Stimulated activated CD8-positive, alpha-beta memory T cell treated with anti-CD3 and anti-CD28 coated beads, Interleukin-12 subunit alpha, Interleukin-12 subunit beta, amount 100 ng/mL, for 24 hours (primary cell): ENCODE results near the gene USP32.
A peak's percentile ranks its signal among the peaks of the same experiment; 100 is the strongest.
"Not testable (repeated sequence)": the region's sequence is repeated elsewhere in the genome, so short reads cannot be mapped to it uniquely, and the experiment has no call there.

Source experiments
- DNase-seq: peaks from one replicate; pipeline ENCODE4 v3.0.0-alpha.2; 2020; ENCODE audit errors: extremely low read depth

The USP32 gene

DNA sequence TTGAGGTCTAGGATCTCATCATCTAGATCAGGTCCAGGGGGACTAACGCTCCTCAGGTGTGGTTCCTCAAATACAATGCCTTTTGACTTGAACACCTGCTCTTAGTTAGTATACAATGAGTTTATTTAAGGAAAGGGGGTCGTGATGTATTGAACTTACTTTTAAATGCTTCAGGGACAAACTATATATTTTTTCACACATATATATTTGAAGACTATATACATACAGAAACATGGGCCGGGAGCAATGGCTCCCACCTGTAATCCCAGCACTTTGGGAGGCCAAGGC, 11.5 kb upstream of the USP32 start:
- DNase-seq: no peak

DNA sequence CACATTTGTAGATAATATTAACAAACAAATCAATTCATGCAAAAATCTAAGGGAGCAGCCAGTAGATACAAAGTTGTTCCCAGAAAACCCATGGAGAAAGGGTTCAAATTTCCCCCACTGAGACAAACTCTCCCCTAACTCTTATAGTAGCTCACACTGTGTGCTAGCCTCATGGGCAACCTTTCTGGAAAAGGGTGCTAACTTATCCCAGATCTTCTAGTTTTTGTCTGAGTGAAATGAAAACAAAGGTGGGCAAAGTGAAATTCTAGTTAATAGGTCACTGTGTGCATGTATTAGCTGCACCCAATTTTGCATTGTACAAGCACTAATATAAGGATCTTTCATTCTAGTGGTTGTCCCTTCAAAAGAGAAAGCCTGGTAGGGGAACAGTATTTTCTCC, 9.9 kb upstream of the USP32 start:
- no peak for DNase-seq

DNA sequence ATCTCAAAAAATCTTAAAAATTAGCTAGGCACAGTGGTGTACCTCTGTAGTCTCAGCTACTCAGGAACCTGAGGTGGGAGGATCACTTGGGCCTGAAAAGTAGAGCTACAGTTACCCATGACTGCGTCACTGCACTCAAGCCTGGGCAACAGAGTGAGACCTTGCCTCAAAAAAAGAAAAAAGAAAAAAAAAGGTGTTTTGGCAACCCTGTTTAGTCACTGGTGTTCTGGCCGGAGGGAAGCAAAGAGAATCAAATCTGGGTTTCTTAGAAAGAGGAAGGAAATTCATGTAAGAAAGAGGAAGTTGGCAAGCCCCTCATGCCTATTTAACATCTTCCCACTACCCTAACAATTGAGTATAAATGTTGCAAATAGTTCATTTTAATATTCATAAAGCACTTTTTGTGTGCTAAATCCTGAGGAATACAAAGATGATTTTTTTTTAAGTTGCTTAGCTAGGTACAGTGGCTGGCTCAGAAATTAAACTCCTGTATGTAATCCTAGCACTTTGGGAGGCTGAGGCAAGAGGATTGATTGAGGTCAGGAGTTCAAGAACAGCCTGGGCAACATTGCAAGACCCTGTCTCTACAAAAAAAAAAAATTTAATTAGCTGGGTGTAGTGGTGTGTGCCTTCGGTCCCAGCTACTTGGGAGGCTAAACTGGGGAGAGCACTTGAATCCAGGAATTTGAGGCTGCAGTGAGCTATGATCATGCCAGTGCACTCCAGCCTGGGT, 6.5 kb upstream of the USP32 start:
- no peak for DNase-seq

DNA sequence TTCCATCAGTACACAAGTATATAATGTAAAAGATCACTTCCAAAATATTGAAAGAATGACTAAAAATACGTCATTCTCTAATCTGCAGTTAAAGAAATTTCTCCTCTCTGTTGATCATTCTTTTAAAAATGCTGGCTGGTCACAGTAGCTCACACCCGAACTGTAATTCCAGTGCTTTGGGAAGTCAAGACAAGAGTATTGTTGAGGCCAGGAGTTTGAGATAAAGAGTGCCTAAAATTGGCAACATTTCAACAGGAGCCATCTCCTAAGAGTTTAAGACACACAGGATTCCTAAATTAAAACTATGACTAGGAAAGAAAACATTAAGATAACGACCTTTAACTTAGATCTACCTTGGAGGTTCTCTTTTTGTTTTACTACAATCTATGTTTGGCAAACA, 4.5 kb upstream of the USP32 start:
- no peak for DNase-seq

DNA sequence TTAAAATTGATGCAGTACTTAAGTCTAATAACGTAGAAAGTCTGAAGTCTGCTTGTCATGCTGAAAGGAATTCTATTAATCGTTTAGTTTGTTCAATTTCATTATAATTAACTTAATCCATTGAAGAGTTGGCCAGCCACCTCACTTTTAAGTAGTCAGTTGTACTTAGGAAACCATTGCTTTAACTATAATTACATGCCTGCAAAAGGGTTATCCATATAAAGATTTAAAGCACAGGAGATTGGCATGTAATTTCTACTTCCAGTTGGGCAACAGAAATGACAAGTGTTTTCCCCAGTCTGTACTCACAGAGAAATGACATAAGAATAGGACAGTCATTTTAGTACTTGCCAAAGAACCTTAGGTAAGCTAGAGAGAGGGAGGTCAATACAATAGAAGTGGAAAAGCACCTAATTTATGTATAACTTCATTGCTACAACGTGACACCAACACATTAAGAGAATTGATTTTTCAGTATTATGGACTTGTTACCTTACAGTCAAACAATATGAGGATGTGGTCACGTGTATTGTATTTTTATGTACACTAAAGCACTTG, 3.7 kb upstream of the USP32 start:
- no peak for DNase-seq

DNA sequence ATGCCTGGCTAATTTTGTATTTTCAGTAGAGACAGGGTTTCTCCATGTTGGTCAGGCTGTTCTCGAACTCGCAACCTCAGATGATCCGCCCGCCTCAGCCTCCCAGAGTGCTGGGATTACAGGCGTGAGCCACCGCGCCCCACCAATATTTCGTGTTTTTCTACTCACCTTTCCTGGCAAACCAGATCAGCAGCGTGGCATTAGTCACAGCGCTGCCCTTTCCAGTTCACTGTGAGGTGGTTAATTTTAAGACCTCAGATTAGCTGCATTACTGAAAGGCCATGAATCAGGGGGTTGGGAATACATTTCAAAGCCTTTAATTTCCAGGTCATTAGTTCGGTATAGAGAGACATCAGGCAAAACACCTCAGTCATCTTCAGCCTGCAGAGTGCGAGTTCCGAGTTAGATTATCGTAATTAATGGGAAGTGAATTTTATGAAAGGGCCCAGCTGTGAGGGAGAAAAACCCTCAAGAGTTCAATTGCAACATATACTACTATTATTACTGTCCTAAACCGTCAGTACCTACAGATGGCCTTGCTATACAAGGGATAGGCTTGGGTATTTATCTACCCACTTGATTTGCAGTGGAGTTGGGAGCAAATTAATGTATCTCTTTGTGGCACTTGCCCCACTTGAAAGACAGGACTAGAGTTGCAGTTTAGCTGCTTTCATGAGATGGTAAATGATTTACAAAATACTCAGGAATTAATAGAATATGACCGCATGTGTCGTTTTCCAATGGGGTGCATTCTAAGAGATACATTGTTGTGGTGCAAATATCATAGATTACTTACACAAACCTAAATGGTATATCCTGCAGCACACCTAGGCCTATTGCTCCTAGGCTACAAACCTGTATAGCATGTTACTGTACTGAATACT, 2.1 kb upstream of the USP32 start:
- no peak for DNase-seq

DNA sequence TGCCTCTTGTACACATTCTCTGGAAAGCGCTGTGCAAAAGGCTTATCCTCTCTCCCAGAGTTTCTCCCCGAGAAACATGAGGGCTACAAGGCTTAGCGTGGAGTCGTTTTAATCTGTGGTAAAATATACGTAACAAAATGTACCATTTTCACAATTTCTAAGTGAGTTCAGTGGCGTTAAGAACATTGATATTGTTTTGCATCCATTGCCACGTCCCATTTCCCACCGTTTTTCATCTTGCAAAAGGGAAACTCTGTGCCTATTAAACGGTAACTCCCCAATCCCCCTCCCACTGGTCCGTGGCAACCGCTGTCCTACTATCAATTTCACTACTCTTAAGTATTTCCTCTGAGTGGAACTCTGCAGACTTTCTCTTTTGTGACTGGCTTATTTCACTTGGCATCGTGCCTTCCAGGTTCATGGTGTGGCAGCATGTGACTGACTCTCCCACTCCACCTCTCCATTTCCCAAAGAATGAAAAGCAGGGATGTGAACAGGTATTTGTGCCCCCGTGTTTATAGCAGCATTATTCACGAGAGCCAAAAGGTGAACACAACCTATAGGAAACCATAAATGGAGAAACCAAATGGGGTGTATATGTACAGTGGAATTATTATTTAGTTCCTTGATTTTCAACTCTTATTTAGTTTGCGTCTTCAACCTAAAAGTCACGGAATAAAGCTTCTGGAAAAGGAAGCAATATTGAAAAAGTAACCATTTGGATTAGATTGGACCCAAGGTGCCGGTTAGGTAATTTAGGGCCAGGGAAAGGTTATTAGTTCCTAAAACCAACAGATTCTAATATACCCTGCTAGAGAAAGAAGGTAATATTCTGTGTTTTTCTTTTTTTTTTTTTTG, 1.1 kb upstream of the USP32 start:
- DNase-seq: no peak

DNA sequence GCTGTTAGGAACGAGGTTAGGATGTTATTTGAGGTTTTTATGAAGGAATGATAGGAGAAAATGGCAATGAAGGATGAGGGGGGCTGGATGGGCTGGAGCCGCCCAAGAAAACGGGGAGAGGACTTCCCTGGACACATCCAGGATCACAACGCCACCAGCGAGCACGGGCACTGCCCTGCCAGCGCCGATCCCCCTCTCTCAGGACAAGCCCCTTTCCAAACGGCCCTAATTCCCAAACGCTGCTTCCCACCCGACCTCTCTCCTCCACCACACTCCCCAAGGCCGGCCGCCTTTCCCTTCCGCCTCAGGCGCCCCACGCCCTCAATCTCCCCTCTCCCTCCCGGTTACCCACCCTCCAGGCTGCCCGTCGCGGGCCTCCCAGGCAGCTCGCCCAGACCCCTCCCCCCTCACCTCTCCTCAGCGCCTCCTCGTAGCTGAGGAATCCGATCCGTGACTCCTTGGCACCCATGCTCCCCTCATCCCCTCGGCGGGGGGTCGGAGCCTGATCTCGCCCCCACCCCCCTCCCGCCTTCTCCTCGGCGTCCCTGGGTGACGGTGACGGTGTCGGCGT, 377 bp downstream of the USP32 start:
- peak; percentile 17 for DNase-seq

DNA sequence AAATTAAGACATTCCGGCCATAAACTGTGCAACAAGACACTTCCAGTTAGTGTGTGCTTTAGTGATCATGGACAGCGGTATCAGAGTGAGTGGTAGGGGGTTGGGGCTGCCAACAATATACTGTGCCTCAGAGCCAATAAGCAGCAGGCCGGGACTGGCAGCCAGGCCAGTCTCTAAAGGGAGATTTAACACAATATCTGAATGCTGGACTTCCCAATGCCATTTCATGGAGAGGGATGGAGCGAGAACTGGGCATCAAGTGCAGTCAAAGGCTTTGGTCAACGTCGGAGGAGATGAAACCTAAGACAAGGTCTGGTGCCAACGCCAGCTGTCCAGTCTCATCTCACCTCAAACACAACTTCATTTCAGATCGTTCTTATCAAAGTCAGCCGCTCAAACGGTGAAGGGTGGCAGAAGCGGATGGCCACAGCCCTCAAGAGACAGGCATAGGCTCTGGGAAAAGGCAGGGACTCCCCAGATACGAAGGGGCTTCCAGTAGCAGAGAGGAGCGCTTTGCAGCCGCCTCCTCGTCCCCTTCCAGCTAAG, 935 bp downstream of the USP32 start:
- no peak for DNase-seq

DNA sequence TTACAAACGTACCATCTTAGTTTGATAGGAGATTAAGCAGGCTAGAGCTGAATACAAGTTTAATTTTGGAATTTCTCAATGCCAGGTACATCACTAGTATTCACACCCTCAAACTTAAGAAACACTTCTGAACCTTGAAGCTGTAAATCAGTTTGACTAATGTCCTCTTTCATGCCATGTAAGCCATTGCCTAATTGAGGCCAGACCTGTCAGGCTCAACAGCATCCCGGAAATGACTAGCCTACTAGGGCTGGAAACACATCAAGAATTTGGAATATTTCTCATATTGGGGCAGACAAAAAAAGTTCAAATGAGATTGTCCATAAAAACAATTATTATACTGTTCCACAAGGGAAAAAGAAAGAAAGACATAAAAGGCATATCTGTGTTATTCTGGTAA, 1.7 kb downstream of the USP32 start:
- no peak for DNase-seq

DNA sequence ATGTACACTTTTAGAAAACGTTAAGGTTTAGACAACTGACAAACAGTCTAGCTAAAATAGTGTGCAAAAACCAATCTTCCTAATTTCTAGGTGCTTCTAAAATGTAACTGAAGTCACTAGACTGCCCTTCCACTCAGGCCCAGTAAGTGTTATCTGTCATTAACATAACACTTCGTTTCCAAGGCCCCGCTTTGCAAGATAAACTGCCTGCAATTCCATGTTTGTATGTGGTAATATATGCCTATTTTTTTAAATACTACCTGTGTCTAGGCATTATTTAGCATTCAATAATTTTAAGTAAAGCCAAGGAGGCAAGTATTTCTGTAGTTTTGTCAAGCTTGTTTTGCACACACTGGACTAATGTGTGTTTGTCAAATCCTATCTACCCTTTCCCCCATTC, 3.2 kb downstream of the USP32 start:
- DNase-seq: no peak

DNA sequence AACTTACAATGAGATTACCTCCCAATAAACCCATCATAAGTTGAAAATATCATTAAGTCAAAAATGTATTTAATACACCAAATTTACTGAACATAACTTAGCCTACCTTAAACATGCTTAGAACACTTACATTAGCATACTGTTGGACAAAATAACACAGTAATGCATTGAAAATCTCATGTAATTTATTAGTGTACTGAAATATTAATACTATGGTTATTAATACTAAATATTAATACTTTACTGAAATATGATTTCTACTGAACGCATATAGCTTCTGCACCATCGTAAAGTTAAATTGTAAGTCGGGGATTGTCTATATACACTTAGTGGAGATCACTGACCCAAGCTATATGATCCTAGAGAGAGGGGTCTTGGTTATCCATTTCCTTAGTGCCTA, 4.3 kb downstream of the USP32 start:
- no peak for DNase-seq

DNA sequence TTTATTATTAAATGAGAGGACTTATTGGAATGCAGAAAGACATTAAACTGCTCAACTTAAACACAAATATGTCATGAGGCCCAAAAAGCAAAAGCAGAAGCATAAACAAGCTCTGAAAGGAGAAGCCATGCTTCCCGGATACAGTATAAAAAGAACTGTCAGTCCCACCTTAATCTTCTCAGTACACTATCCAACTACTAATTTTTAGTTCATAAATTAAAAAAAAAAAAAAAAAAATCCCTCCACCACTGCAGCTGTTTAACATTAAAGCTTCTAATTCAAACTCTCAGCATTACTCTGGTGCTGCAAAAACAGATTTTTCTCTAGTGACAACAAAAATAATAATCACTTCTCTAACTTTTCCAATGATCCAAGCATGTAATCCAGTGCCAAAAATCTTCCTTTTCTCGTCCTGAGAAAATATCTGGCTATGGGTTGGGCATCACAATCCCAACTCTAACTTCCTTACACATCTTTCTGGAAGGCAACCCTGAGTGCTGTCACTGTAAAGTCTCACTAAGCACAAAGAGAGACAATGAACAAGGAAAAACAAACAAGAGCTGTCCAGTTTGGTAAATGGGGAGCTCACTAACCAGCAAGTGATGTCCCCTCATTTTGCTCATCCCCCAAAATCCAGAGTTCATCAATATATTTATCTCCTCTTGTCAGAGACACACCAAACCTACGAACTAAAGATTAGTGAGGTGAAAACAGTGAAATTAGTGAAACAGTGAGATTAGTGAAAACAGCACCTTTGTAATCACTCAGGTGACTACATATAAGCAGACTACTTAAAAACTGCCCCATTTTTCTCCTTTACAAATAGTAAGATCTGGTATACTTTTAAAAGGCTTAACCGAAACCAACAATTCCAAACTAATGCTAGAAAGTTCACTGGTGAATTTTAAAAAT, 5.5 kb downstream of the USP32 start:
- no peak for DNase-seq

DNA sequence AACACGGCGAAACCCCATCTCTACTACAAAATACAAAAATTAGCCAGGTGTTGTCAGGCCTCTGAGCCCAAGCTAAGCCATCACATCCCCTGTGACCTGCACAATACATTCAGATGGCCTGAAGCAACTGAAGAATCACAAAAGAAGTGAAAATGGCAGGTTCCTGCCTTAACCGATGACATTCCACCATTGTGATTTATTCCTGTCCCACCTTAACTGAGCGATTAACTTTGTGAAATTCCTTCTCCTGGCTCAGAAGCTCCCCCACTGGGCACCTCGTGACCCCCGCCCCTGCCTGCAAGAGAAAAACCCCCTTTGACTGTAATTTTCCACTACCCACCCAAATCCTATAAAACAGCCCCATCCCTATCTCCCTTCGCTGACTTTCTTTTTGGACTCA, 7.0 kb downstream of the USP32 start:
- not testable (repeated sequence) for DNase-seq

DNA sequence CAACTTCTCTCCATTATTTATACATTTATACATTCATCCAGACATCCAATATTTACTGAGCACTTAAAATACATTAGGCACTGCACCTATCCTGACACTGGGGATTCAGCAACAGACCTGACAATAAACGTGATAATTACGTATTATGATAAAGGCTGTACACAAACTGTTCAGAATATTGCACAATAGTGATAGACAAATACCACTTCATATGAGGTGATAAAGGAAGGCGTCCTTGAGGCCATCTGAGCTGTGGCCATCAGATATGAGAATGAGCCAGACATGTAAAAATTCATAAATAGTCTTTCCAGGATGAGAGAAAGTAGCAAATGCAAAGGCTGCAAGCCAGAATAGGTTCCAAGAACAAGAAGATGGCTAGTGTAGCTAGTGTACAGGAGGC, 8.6 kb downstream of the USP32 start:
- no peak for DNase-seq

DNA sequence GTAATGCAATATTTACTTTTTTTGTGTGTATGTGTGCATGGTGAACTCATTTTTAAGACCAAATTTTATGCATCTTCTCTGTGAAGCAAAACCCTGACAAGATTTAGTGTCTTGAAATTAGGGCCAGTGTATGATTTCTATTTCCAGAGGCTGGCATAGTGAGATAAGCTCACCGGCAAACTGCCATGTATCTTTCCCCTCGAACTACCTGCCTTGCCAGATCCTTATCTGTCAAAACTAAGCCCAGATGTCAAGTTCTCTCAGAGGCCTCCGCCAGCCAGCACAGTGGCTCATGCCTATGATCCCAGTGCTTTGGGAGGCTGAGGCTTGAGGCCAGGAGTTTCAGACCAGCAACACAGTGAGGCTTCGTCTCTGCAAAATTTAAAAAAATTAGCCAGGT, 10.0 kb downstream of the USP32 start:
- no peak for DNase-seq

DNA sequence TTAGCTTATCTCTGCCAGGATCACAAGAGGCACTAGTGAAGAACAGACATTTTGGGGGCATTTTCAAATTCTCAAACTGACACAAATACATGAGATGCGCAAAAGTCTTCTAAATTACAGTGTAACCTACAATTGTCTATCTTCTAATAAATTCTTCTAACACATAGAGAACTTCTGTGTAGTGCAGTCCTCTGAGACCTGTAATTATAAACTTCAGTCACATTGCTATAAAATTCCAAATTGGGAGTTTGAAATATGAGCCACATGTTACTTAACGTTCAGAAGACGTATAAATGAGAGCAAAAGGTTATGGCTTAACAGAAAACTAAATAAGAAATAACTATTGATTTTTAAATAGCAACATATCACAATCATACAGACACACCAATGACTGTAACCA, 12.5 kb downstream of the USP32 start:
- not testable (repeated sequence) for DNase-seq

DNA sequence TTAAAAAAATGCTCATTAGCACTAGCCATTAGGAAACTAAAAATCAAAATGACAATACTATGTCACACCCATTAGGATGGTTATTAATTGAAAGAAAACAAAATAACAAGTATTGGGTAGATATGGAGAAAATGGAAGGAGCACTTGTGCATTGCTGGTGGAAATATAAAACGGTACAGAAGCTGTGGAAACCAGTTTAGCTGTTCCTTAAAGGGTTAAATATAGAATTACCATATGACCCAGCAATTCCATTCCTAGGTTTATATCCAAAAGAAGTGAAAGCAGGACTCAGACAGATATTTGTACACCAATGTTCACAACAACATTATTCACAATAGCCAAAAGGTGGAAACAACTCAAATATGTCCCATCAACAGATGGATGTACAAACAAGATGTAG, 13.7 kb downstream of the USP32 start:
- DNase-seq: not testable (repeated sequence)

DNA sequence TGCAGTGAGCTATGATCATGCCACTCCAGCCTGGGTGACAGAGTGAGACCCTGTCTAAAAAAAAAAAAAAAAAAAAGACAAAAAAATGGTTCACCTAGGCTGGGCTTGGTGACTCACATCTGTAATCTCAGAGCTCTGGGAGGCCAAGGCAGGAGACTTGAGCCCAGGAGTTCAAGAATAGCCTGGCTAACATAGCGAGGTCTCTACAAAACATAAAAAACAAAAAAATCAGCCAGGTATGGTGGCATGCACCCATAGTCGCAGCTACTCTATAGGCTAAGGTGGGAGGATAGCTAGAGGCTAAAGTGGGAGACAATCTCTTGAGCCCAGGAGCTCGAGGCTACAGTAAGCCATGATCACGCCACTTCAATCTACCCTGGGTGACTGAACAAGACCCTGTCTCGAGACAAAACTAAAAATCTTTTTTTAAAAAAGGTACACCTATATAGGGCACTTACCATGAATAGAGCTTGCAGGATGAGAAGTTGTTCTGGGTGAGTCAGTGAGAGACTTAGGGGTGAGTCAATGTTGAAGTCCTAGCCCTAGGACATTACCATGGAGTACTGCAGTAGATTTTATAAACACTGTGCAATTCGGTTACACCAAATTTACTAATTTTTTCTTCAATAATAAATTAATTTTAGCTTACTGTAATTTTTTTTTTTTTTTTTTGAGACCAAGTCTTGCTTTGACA, 19.0 kb downstream of the USP32 start:
- DNase-seq: no peak
